GM23248 (cell line): Measurements from ENCODE around the gene RFX8.

Experiments
- EZH2 ChIP-seq: fragments of 200-600 bp; sonication (generic); IDR thresholded peaks from 2 replicates; pipeline ENCODE4 v1.6.1; 2018; ENCODE audit warnings: antibody characterized with exemption, mild to moderate bottlenecking; ENCODE audit not compliant: insufficient read depth, poor library complexity, severe bottlenecking
- EZH2phosphoT487 ChIP-seq: fragments of 200-600 bp; sonication (generic); IDR thresholded peaks from 2 replicates; pipeline ENCODE4 v1.6.1; 2018; ENCODE audit warnings: antibody characterized with exemption, moderate library complexity, mild to moderate bottlenecking, low read depth; ENCODE audit not compliant: insufficient read depth

DNA sequence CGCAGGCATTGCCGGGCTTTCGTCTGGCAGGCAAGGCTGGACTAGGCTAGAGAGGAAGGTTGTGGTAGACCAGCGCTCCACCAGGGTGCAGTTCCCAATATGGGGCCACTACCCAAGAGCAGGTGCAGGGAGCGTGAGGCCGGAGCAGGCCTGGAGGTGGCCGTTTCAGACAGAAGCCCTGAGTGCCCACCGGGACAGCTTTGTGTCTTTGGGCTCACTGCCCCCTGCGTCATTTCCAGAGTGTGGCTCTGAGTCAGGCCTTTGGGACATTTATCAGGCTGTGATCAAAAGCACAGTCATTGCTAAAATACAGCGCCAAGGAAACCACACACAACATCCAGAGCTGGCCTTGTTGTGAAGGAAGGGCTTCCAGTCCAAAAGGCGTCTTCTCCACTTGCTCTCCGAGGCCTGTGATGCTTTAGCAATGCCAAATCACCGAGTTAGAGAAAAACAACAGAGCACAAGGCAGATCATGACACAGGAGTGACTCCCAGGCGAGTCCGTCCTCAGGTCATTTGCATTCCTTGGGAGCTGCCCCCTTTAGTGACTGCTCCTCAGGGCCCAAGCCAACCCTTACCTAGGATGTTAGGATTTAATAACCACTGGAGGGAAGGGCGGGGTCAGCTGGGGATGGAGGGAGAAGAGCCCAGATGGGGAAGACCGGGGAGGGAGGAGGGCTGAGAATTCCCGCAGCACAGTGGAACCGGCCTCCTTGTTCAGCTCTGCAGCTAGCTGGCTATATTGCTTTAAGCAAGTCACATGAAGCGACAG is 42.3 kb downstream of the RFX8 start:
- TF ChIP-seq EZH2 (no peak), EZH2phosphoT487 (no peak)
